DMS79 (cell line): ENCODE results near the gene UBE3A.
A peak's percentile ranks its signal among the peaks of the same experiment; 100 is the strongest.
"Not testable (repeated sequence)": the region's sequence is repeated elsewhere in the genome, so short reads cannot be mapped to it uniquely, and the experiment has no call there.

Source experiments
- DNase-seq: peaks from one replicate; lab custom pipeline; 2025; lab: John Stamatoyannopoulos, UW

UBE3A gene

DNA sequence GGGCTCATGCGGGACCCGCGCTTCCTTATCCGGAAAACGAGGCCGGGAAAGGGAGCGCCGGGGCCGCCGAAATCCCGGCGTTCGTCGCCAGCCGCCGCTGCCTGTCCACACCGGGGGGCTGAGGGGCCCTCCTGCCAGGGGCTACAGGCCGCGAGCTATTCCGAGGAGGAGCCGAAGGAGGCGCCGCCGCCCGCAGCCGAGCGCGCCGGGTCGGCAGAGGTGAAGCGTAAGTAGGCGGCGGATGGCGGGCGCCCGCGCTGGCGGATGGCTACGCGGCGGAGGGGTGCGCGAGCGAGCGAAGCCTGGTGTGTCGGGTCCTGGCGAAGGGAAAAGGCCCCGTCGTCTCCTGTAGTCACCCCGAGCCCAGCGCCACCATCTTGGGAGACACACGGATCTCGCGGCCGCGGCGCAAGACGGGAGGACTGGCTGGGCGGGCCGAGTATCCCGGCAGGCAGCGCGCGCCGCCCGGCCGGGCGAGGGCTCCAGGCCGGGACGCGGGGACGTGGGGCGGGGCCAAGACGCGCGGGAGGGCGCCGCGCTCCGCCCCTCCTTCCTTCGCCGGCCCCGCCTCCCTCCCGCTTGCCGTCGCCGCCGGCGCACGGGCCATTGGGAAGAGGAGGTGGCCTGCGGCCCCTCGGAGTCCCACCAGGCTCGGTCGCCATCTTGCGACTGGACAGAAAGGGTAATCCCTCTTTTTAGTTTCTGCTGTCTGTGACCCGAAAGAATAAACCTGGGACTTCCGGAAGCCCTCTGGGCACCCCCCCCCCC, at the start of gene UBE3A:
UBE3A (minus strand) TSS at position 424 of the 768 bp plus-strand sequence. CDS start 29,917 bp downstream, outside the sequence.
- DNase-seq: peak; percentile 62

GRCh38 chr15:25487226-25487884, 48.5 kb upstream of the UBE3A start:
- DNase-seq: no peak

DNA sequence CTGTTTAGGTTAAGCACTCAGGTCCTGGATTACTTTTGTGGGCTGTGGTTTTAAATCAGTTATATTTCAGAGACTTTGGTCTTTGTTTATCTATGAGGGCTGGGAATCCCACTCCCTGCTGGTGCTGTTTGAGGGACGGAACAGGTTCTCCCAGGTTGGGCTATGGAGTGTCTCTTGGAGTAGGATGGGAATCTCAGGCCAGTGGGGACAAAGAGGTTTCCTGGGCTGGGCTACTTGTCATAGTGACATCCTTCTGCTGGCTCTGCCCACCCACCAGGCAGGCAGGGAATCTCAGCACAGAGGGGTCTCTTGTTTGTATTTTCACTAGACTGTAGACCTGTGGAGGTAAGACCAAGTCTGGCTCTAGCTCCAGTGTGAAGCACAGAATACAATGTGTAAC, 47.2 kb upstream of the UBE3A start:
- DNase-seq: no peak

- DNase-seq: peak; percentile 52
Observed at GRCh38 chr15:25481208-25481859, 42.5 kb upstream of the UBE3A start.

DNA sequence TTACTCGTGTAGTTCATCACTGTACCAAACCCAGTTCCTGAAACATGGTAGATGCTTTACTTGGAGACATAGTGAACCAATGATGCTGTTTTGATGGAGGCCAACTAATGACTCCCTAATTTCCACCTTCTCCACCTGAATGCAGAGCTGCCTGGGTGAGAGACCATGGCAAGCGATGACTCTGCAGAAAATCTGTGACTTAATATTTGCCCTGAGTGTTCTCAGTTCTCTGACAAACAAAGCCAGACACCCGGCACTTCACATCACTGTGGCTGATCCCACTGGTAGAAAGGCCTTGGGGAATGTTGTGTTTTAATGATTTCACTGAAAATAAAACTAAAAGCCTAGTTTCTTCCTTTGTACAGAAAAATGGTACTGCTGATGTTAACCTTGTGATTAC, 39.5 kb upstream of the UBE3A start:
- no peak for DNase-seq

DNA sequence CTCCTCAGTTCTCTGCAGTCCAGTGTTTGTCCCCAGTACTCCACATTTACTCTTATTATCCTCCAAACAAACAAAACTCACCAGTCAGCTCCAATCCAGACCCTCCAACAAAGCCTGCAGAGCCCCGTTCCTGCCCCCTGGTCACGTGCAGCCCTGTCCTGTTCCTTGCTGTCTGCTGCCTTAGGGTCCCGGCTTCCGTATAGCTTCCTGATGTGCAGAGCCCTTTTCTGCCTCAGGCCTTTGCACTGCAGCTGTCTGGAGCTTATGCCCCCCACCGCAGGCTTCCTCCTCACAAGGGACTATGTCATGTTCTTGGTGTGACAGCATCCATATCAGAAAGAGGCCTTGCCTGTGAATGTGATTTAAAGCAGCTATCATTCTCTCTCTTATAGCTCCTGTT, 39.0 kb upstream of the UBE3A start:
- no peak for DNase-seq

DNA sequence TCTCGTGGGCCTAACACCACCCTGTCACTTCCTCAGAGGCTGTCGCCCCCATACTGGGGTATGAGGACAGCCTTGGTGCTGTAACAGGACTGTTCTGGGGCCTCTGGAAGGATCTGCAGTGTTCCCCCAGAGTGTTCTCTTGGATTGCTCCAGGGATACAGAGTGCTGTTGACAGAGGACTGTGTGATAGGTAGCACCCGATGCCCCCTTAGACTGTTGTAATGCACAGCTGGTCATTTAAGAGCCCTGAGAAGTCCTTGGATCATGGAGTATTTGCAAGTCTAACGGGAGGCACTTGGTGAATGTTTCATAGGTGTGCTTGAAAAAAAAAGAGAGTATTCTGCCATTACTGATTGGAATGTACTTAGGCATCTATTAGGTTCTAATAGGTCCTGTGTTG, 35.4 kb upstream of the UBE3A start:
- no peak for DNase-seq

DNA sequence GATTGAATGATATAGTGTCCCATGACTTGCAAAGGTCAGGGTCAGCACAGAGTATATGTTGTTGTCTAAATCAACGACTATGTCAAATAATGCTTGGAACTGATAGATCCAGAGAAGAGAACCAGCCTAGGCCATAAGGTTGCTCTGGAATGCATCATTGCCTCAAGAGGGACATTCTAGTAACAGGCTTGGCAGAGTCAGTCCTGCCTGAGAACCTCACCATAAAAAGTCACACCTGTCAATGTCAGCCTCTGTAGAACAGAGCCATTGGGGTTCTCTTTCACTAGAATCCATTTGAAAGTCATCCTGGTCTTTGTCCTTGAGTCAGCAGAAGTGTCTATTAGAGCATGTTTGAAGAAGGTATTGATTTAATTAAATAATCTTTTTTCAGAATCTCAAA, 31.4 kb upstream of the UBE3A start:
- DNase-seq: no peak

- DNase-seq: no peak
Observed at GRCh38 chr15:25469377-25469776, 30.6 kb upstream of the UBE3A start.

DNA sequence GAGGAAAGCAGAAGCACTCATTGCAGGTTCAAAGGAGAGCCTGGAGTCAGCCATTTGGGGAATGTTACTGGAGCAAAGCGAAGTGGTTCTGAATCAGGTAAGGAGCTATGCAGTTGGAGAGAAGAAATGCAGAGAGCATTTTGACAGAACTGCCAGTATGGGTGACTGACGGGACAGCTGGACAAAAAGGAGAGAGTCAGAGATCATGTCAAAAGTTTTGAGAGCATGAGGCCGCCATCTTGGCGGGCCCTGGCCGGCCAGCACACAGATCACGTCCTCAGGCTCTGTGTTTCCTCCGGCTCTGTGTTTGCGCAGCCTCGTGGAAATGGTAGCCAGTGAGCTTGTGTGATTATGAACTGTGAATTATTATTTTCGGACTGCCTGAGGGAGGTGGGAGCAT, 29.8 kb upstream of the UBE3A start:
- DNase-seq: no peak

DNA sequence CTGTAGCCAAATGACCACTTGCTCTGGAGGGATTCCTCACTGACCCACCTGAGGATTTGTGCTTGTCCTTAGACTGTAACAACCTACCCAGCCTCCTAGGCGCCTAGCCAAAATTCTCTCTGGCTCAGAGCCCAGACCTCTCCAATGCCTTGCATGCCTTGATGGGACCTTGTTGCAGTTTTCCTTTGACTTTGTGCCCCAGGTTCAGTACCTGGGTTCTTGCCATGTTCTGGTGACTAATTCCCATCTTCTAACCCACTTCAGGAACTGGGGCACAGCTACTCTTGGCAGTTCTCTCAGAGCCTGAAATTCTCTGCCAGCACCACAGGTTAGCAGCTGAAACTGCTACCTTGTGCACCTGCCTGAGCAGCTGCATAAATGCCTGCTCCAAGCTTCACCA, 27.0 kb upstream of the UBE3A start:
- peak; percentile 87 for DNase-seq

DNA sequence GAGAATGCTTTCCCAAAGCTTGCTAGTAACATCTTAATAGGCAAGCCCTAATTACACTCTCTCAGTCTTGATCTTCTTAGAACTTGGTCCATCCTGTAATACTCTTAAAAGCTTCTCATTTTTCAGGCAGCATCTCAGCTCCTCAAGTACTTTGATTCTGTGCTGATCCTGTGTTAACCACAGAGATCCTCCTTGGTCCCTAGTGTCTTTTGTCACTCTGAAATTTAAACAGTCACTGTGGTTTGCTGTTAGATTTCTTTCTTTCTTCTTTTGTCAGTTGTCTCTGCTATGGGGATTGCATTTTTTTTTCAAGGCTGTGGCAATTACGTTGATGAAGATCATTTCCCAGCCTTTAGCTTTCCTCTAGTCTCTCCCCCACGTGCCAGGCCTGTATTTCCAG, 26.0 kb upstream of the UBE3A start:
- DNase-seq: no peak

DNA sequence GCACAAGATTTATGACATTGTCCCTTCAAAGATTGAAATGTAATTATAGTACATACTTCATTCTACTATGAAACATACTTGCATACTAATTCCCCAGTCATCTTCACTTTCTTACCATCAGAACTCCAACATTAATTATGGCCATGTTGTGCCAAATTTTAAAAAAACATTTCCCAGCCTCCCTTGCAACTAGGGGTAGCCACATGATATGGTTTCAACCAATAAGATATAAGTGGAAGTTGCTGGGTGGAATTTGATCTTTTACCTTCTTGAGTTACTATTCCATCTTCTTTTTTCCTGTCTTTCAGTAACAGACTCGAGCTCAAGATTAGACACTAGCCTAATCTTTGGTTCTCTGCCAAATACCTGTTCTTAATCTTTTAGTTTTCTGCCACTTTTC, 25.6 kb upstream of the UBE3A start:
- no peak for DNase-seq

DNA sequence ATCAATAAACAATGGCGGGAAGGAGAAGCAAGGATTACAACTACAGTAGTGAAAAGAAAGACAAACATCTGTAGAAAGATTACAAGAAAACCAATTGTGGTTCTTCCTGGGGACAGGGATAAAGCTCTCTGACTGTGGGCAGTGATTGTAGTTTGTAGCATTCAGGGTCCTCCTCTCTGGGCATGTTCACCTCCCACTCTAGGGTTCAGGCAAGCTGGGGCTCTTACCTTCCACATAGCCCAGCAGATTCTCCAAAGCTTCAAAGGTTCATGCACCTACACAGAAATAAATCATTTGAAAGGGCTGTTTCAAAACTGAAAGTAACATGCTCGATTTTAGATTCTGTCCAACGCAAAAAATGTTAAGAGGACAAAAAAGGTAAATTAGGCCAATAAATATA, 17.4 kb upstream of the UBE3A start:
- no peak for DNase-seq

DNA sequence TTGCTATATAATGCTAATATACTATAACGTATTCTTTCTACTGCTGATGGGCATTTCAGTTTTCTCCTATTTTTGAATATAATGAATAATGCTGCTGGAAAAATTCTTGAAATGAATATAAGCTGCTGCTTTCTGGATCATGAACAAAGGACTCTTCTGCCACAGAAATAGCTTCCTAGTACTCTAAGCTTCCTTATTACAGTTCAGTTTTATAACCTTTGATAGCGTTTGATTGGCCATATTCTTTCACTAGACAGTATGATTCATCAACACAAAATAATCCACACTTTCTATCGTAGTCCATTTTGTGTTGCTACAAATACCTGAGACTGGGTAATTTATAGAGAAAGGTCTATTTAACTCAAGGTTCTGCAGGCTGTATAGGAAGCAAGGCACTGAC, 16.4 kb upstream of the UBE3A start:
- DNase-seq: no peak

GRCh38 chr15:25454771-25455170, 15.9 kb upstream of the UBE3A start:
- DNase-seq: no peak

DNA sequence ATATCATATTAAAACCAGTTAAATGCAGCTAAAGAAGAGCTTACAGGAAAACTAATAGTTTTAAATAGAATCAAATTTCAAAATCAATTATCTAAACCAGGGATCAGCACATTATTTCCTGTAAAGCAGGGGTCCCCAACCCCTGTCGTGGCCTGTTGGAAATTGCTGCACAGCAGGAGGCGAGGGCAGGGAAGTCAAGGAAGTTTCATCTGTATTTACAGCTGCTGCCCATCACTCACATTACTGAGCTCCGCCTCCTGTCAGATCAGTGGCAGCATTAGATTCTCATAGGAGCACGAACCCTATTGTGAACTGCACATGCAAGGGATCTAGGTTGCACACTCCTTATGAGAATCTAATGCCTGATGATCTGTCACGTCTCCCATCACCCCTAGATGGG, 14.4 kb upstream of the UBE3A start:
- DNase-seq: not testable (repeated sequence)

GRCh38 chr15:25451501-25451900, 12.7 kb upstream of the UBE3A start:
- no peak for DNase-seq

GRCh38 chr15:25450163-25450562, 11.3 kb upstream of the UBE3A start:
- DNase-seq: no peak

GRCh38 chr15:25446076-25446475, 7.3 kb upstream of the UBE3A start:
- no peak for DNase-seq

DNA sequence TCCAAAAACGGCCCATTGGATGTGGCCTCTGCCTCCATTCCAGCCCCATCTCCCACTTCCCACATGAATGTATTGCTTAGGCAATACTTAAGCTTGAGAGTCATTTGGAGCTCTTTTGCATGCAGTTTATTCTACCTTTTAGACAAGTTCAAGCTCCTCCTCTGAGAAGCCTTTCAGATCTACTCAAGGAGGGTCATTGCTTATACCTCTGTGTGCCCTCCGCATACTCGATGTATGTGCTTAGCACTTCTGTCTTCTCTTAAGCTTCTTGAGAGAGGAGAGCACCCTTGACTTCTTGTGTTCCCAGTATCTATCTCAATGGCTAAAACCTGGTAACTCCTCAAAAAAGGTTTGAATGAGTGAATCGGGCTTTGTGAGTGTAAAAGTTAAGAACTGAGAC, 6.6 kb upstream of the UBE3A start:
- DNase-seq: no peak

- no peak for DNase-seq
Observed at GRCh38 chr15:25441111-25441510, 2.3 kb upstream of the UBE3A start.

DNA sequence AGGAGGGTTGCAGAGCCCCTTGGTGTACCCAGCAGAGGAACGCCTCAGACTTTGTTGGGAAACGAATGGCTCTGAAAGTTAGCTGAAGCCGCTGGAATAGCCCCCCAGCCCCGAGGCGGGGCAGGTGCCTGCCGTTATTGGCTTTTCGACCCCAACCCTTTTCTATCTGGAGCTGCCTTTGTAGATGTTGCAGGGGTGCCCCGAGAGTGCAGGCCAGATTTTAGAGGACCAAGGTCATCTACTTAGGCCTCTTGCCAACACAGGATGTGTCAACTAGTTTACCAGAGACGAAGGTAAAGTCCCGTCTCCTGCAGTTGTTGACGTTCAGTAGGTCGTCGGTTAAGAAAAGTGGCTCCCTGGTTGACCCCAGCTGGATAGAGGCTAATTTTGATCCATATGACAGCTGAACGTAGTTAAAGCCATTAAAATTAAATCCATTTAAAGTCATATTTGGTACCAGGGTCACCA, 579 bp upstream of the UBE3A start:
- no peak for DNase-seq
